ENCODE results near the gene PIGT. TPM values are rescaled to one million over a fixed set of nuclear protein-coding genes. Genes with fewer than 3 reads are reported as not detected.

The PIGT gene
- total RNA-seq, 1 experiment from 2014 or later, result 193 TPM

DNA sequence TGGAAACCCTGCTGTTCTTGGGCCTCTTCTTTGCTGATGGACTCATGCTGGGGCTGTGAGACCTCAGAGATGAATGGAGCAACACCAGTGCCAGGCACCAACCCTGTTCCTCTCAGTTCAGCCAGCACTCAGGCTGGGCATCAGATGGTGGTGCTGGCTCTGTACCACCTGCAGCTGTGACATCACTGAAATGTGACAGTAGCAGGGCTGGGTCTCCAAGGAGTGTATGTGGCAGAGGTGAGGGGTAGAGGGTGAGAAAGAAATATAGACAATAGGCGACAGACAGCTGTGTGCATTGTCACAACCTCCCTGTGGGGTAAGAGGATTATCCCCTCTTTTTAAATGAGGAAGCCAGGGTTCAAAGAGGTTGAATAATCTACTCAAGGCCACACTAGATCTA lies 37.8 kb upstream of the PIGT start, which contains the start of gene TP53TG5:
Gene TP53TG5 (minus strand): TSS at position 135 of the 400 bp plus-strand sequence. CDS start 89 bp downstream, at position 46.
- CTCF ChIA-PET, result no interaction called here
- intact Hi-C loops (cut with micrococcal nuclease; ENCODE audit: unreplicated experiment), result no loop called here
- H3K27ac Mint-ChIP-seq (ENCODE audit: unreplicated experiment), result no peak within 1 kb of the TSS

DNA sequence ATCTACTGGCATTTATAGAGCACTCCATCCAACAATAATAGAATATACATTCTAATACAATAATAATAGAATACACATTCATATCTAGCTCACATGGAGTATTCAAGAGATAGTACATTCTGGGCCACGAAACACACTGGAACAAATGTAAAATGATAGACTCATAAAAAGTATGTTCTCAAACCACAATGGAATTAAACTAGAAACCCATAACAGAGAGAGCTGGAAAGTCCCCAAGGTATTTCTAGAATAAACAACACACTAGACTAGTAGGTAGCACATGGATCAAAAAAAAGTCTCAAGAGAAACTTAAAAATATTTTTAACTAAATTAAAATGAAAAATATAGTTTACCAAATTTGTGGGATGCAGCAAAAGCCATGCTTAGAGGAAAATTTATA lies 28.7 kb upstream of the PIGT start:
- Mint-ChIP-seq H3K27me3 (ENCODE audit: unreplicated experiment) (no peaks in the 10 kb centered on the region), H3K4me3 (ENCODE audit: low read depth, unreplicated experiment) (no peak overlapping the region), H3K9me3 (ENCODE audit: low read depth, unreplicated experiment) (no peaks in the 10 kb centered on the region), H3K36me3 (ENCODE audit: insufficient read depth, unreplicated experiment) (no peaks in the 10 kb centered on the region), H3K27ac (ENCODE audit: unreplicated experiment) (no peak overlapping the region), H3K4me1 (ENCODE audit: low read depth, unreplicated experiment) (no peaks in the 10 kb centered on the region)
- BruUV-seq (replicated peaks), result no TSS peak
- TF ChIP-seq, protein P1, sequence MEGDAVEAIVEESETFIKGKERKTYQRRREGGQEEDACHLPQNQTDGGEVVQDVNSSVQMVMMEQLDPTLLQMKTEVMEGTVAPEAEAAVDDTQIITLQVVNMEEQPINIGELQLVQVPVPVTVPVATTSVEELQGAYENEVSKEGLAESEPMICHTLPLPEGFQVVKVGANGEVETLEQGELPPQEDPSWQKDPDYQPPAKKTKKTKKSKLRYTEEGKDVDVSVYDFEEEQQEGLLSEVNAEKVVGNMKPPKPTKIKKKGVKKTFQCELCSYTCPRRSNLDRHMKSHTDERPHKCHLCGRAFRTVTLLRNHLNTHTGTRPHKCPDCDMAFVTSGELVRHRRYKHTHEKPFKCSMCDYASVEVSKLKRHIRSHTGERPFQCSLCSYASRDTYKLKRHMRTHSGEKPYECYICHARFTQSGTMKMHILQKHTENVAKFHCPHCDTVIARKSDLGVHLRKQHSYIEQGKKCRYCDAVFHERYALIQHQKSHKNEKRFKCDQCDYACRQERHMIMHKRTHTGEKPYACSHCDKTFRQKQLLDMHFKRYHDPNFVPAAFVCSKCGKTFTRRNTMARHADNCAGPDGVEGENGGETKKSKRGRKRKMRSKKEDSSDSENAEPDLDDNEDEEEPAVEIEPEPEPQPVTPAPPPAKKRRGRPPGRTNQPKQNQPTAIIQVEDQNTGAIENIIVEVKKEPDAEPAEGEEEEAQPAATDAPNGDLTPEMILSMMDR (IDR thresholded peaks at IDR 0.05; ENCODE audit: unreplicated experiment), result no peak
- CTCF ChIA-PET, result interaction anchor here (1.1 kb wide), 1 partner anchor 13 kb away, joined by 3 read pairs; no protein-coding TSS in a partner anchor
- intact Hi-C loops (cut with micrococcal nuclease; ENCODE audit: unreplicated experiment), result no loop called here
- DNase-seq, result no peak

More for the DNA sequence above, 37.8 kb upstream of the PIGT start, which contains the start of gene TP53TG5:
- no peaks in the 10 kb centered on the region for H3K27me3 Mint-ChIP-seq (ENCODE audit: unreplicated experiment)
- H3K9me3 Mint-ChIP-seq (ENCODE audit: low read depth, unreplicated experiment), result no peaks in the 10 kb centered on the region
- no peak within 1 kb of the TSS for H3K4me3 Mint-ChIP-seq (ENCODE audit: low read depth, unreplicated experiment)
- TF ChIP-seq, protein P1 (IDR thresholded peaks at IDR 0.05; ENCODE audit: unreplicated experiment), result no peak
- BruUV-seq (replicated peaks), result no TSS peak
- H3K4me1 Mint-ChIP-seq (ENCODE audit: low read depth, unreplicated experiment), result no peaks in the 10 kb centered on the region
- H3K36me3 Mint-ChIP-seq (ENCODE audit: insufficient read depth, unreplicated experiment), result peaks cover 12% of the 10 kb centered on the region
- DNase-seq, result no peak

DNA sequence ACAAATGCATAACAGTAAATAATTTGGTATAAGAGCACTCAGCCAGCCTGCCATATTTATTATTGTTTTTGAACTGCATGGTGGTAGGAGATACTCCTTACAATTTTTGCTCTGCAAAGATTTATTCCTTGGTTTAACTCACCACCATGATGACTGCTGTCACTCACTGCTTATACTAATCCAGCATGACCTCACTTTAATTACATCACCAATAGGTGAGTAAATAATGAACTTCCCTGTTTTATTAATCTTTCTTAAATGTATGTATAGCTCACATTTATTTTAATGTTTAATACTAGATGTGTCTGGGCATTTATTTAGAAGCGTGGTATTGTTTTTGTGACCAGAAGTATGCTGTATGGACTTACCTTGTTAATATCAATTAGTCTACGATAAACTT lies 25.0 kb upstream of the PIGT start:
- no peaks in the 10 kb centered on the region for H3K4me1 Mint-ChIP-seq (ENCODE audit: low read depth, unreplicated experiment)
- no peaks in the 10 kb centered on the region for H3K9me3 Mint-ChIP-seq (ENCODE audit: low read depth, unreplicated experiment)
- intact Hi-C loops (cut with micrococcal nuclease; ENCODE audit: unreplicated experiment), result no loop called here
- H3K36me3 Mint-ChIP-seq (ENCODE audit: insufficient read depth, unreplicated experiment), result no peaks in the 10 kb centered on the region
- DNase-seq, result no peak
- CTCF ChIA-PET, result interaction anchor here (1.3 kb wide), 1 partner anchor 17 kb away, joined by 4 read pairs; no protein-coding TSS in a partner anchor
- no peak overlapping the region for H3K27ac Mint-ChIP-seq (ENCODE audit: unreplicated experiment)
- no peak overlapping the region for H3K4me3 Mint-ChIP-seq (ENCODE audit: low read depth, unreplicated experiment)
- TF ChIP-seq, protein P1 (IDR thresholded peaks at IDR 0.05; ENCODE audit: unreplicated experiment), result no peak
- BruUV-seq (replicated peaks), result no TSS peak
- no peaks in the 10 kb centered on the region for H3K27me3 Mint-ChIP-seq (ENCODE audit: unreplicated experiment)

DNA sequence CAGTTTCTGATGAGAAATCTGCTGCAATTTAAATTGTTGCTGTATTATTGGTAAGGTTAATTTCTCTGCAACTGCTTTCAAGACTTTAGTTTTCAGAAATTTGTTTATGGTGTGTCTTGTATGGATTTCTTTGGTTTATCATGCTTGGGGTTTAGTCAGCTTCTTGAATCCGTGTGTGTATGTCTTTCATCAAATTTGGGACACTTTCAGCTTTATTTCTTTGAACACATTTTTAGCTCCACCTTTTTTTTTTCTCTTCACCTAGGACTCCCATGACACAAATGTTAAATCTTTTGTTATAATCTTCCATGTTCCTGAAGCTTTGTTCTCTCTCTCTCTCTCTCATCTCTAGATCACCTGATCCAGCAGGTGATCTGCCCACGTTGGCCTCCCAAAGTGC lies 24.4 kb upstream of the PIGT start:
- no peaks in the 10 kb centered on the region for H3K4me1 Mint-ChIP-seq (ENCODE audit: low read depth, unreplicated experiment)
- no peaks in the 10 kb centered on the region for H3K36me3 Mint-ChIP-seq (ENCODE audit: insufficient read depth, unreplicated experiment)
- H3K9me3 Mint-ChIP-seq (ENCODE audit: low read depth, unreplicated experiment), result no peaks in the 10 kb centered on the region
- BruUV-seq (replicated peaks), result no TSS peak
- TF ChIP-seq, protein P1 (IDR thresholded peaks at IDR 0.05; ENCODE audit: unreplicated experiment), result no peak
- H3K4me3 Mint-ChIP-seq (ENCODE audit: low read depth, unreplicated experiment), result no peak overlapping the region
- H3K27ac Mint-ChIP-seq (ENCODE audit: unreplicated experiment), result no peak overlapping the region
- no peaks in the 10 kb centered on the region for H3K27me3 Mint-ChIP-seq (ENCODE audit: unreplicated experiment)
- CTCF ChIA-PET, result interaction anchor here (1.3 kb wide), 1 partner anchor 18 kb away, joined by 4 read pairs; no protein-coding TSS in a partner anchor
- no peak for DNase-seq
- intact Hi-C loops (cut with micrococcal nuclease; ENCODE audit: unreplicated experiment), result no loop called here
